HL-60 (cell line): Measurements from ENCODE around the gene ACTR8.

Experiments used
- DNase-seq, 2 experiments: peaks; one replicate each; pipeline ENCODE4 v3.0.0-alpha.2; 2010 to 2020; ENCODE audit warnings: low read depth in 1 of 2, low spot score in 1 of 2
- H3K27ac ChIP-seq: fragments of 250-450 bp; sonication (Bioruptor Pico); replicated peaks from 2 replicates; pipeline ENCODE4 v1.5.1; 2020; ENCODE audit warnings: mild to moderate bottlenecking, moderate library complexity
- H3K27me3 ChIP-seq: fragments of 250-450 bp; sonication (Bioruptor Pico); 2 replicates; pipeline ENCODE4 v1.5.1; 2021; ENCODE audit warnings: mild to moderate bottlenecking, moderate library complexity; ENCODE audit not compliant: insufficient read depth, poor library complexity, severe bottlenecking
- H3K4me3 ChIP-seq: replicated peaks from 2 replicates; pipeline ENCODE4 v1.5.1; 2011; ENCODE audit warnings: mild to moderate bottlenecking, control low read depth, low read length; ENCODE audit not compliant: insufficient read depth
- GABPA ChIP-seq: IDR thresholded peaks from 2 replicates; pipeline ENCODE4 v1.6.1; 2012; ENCODE audit warnings: low read depth
- POLR2AphosphoS5 ChIP-seq: IDR thresholded peaks from 2 replicates; pipeline ENCODE4 v1.6.1; 2012; ENCODE audit warnings: low read depth
- SPI1 ChIP-seq: IDR thresholded peaks from 2 replicates; pipeline ENCODE4 v1.6.1; 2012; ENCODE audit warnings: low read depth, mild to moderate bottlenecking, borderline replicate concordance
- TF ChIP-seq, protein P1 (sequence below): IDR thresholded peaks from one replicate; pipeline ENCODE4 v1.5.1; 2011; ENCODE audit warnings: low read length, control low read depth, inconsistent platforms; ENCODE audit not compliant: insufficient read depth
- TF ChIP-seq, protein P2 (sequence below): IDR thresholded peaks from 2 replicates; pipeline ENCODE4 v1.6.1; 2012; ENCODE audit warnings: low read depth; ENCODE audit not compliant: insufficient replicate concordance

The ACTR8 gene

DNA sequence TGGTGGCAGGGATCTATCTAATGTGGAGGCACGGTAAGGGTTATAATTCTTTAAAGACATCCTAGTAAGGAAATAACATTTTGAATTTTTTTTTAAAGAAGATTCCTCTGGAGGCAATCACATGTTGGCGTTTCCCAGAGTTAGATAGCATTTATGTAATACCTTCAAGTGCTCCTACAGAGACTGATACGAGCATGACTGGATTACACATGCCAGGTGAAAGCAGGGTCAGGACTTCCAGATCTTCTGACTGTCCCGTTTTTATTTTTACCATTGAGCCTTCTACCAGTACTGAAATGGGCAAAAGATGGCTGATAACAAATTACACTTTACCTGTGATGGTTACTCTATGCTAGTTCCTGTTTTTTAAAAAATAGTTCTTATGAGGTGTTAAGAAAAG, 21.8 kb downstream of the ACTR8 start:
- H3K4me3 ChIP-seq: no peak overlapping the region
- TF ChIP-seq, protein P1, sequence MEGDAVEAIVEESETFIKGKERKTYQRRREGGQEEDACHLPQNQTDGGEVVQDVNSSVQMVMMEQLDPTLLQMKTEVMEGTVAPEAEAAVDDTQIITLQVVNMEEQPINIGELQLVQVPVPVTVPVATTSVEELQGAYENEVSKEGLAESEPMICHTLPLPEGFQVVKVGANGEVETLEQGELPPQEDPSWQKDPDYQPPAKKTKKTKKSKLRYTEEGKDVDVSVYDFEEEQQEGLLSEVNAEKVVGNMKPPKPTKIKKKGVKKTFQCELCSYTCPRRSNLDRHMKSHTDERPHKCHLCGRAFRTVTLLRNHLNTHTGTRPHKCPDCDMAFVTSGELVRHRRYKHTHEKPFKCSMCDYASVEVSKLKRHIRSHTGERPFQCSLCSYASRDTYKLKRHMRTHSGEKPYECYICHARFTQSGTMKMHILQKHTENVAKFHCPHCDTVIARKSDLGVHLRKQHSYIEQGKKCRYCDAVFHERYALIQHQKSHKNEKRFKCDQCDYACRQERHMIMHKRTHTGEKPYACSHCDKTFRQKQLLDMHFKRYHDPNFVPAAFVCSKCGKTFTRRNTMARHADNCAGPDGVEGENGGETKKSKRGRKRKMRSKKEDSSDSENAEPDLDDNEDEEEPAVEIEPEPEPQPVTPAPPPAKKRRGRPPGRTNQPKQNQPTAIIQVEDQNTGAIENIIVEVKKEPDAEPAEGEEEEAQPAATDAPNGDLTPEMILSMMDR: no peak
- TF ChIP-seq SPI1 (no peak), POLR2AphosphoS5 (no peak), GABPA (no peak)
- TF ChIP-seq, protein P2, sequence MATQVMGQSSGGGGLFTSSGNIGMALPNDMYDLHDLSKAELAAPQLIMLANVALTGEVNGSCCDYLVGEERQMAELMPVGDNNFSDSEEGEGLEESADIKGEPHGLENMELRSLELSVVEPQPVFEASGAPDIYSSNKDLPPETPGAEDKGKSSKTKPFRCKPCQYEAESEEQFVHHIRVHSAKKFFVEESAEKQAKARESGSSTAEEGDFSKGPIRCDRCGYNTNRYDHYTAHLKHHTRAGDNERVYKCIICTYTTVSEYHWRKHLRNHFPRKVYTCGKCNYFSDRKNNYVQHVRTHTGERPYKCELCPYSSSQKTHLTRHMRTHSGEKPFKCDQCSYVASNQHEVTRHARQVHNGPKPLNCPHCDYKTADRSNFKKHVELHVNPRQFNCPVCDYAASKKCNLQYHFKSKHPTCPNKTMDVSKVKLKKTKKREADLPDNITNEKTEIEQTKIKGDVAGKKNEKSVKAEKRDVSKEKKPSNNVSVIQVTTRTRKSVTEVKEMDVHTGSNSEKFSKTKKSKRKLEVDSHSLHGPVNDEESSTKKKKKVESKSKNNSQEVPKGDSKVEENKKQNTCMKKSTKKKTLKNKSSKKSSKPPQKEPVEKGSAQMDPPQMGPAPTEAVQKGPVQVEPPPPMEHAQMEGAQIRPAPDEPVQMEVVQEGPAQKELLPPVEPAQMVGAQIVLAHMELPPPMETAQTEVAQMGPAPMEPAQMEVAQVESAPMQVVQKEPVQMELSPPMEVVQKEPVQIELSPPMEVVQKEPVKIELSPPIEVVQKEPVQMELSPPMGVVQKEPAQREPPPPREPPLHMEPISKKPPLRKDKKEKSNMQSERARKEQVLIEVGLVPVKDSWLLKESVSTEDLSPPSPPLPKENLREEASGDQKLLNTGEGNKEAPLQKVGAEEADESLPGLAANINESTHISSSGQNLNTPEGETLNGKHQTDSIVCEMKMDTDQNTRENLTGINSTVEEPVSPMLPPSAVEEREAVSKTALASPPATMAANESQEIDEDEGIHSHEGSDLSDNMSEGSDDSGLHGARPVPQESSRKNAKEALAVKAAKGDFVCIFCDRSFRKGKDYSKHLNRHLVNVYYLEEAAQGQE: no peak
- no peak overlapping the region for H3K27ac ChIP-seq
- no peaks in the 10 kb centered on the region for H3K27me3 ChIP-seq
- DNase-seq: no peak

DNA sequence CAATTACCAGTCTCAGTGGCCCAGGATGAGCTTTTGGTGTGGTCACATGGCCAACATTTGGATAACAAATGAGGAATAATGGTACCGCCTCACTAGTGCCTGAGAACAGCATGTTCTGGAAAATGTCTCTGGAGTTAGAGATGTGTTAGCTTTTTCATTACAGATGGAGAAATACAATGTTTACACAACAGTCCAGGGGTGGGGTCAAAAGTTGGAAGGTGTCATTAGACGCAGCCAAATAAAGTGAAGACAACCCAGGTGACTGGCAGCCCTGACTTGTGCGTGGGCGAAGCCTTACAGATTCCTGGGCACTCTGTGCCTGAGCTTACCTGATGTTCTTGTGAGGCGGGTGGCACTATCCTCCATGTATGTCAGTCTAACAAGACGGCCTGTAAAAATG, 22.8 kb downstream of the ACTR8 start:
- Histone ChIP-seq H3K4me3 (no peak overlapping the region), H3K27ac (no peak overlapping the region), H3K27me3 (no peaks in the 10 kb centered on the region)
- TF ChIP-seq, protein P2: no peak
- no peak for TF ChIP-seq POLR2AphosphoS5
- no peak for TF ChIP-seq GABPA
- TF ChIP-seq SPI1: no peak
- TF ChIP-seq, protein P1: no peak
- DNase-seq: no peak

DNA sequence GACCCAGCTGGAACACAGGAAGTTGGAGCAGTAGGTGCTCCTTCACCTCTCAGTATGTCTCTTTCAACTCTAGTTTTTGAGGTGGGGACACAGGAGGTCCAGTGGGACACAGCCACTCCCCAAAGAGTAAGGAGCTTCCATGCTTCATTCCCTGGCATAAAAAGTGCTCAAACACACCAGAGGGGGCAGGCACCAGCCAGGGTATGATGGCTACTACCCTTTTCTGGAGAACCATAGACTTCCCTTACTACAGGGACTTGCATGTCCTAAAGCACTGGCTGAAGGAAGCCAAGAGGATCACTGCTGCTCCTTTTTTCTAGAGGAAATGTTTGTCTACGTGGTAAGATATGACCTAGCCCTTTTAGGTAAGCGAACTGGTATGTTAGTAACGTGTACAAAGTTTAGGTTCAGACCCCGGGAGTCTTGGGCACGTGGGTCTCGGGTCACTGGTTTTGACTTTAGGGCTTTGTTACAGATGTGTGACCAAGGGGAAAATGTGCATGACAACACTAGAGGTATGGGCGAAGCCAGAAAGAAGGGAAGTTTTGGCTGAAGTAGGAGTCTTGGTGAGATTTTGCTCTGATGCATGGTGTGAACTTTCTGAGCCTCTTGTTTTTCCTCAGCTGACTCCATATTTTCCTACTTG, 23.7 kb downstream of the ACTR8 start:
- TF ChIP-seq, protein P2: no peak
- TF ChIP-seq, protein P1: no peak
- TF ChIP-seq POLR2AphosphoS5: no peak
- TF ChIP-seq GABPA: no peak
- no peak for TF ChIP-seq SPI1
- no peak for DNase-seq
- Histone ChIP-seq H3K27ac (no peak overlapping the region), H3K4me3 (no peak overlapping the region), H3K27me3 (no peaks in the 10 kb centered on the region)
